Testis (tissue), 3 donors: ENCODE results near the gene MET. TPM values are rescaled to one million over a fixed set of nuclear protein-coding genes. Genes with fewer than 3 reads are reported as not detected.
A peak's percentile ranks its signal among the peaks of the same experiment; 100 is the strongest.

Experiments used
- DNase-seq: peaks from one replicate; pipeline ENCODE4 v3.0.0-alpha.2; 2019
- H3K27ac ChIP-seq, 2 donors: fragments of 200-600 bp; sonication (generic); one replicate each; pipeline ENCODE4 v1.5.1; 2019
- H3K27me3 ChIP-seq: fragments of 200-600 bp; sonication (generic); one replicate; pipeline ENCODE4 v1.5.1; 2019
- H3K36me3 ChIP-seq: fragments of 200-600 bp; sonication (generic); one replicate; pipeline ENCODE4 v1.5.1; 2017; ENCODE audit warnings: low read depth; ENCODE audit errors: missing control alignments
- H3K4me1 ChIP-seq: fragments of 200-600 bp; sonication (generic); one replicate; pipeline ENCODE4 v1.5.1; 2019
- H3K4me3 ChIP-seq, 2 donors: fragments of 200-600 bp; sonication (generic); one replicate each; pipeline ENCODE4 v1.5.1; 2017 to 2019
- H3K9me3 ChIP-seq: fragments of 200-600 bp; sonication (generic); one replicate; pipeline ENCODE4 v1.5.1; 2017
- POLR2A ChIP-seq: fragments of 450-650 bp; IDR thresholded peaks from one replicate; pipeline ENCODE4 v1.6.1; 2017; ENCODE audit warnings: antibody characterized with exemption, mild to moderate bottlenecking, moderate library complexity
- WGBS, 2 donors: methylation state at CpG; one replicate each; pipeline ENCODE4 v1.1.5; 2018; 5-methylcytosine and 5-hydroxymethylcytosine counted together
- intact Hi-C: fragments of 100-400 bp; cut with DNase I; formaldehyde crosslinking; loops from one replicate; pipeline ENCODE4 v1.15.1; 2023; ENCODE audit warnings: low total_unique reads
- polyA plus RNA-seq: library from polyadenylated mRNA; stranded (reverse); fragments of 350-450 nt; fragmentation: Illumina TruSeq; extraction: RNeasy Lipid Tissue Mini Kit (QIAGEN cat#74804); gene quantifications from one replicate; pipeline ENCODE4 v1.2.3, GENCODE V29; 2014; ENCODE audit warnings: low read depth, low replicate concordance; ENCODE audit not compliant: insufficient read depth
- total RNA-seq, 2 donors: library from RNA; depleted of rRNA; stranded (reverse); fragments of >200 nt; gene quantifications; one replicate each; pipeline ENCODE4 v1.2.3, GENCODE V29; 2016
- TF ChIP-seq, protein P1 (sequence below), 3 experiments: fragments of 450-650 bp in 2 of 3; fragments of 200-600 bp in 1 of 3; sonication (generic) in 1 of 3; IDR thresholded peaks; one replicate each; pipeline ENCODE4 v1.5.1; 2016 to 2019; ENCODE audit warnings: antibody characterized with exemption in 3 of 3, mild to moderate bottlenecking in 2 of 3, moderate library complexity in 1 of 3

MET gene
- total and polyA plus RNA-seq, 3 donors from 2014 or later: 2.0 to 3.9 (median 3.2) TPM

DNA sequence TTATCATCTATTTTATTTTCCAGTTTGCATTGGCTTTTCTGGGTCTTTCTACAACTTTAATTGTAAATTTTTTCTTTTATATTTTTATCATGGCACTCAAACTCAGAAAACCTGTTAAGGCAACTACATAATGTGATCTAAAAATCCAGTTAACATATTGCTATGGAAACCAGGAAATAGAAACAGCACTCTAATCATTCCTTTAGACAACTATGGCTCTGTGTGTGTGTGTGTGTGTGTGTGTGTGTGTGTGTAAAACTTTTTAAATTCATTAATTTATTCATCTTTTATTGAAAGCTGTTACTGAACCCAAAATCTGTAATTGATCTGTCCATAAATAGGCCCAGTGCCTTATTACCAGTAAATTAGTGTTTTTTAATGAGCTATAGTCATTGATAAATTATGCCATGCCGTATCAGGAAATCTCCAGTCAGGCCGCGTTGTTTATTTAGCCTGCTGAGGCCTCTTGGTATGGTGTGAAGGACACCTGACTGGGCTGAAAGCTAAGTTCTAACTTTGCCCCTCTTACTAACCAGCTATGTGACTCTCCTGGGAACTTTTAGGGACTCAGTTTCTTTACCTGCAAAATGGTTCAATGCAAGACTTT, 1.5 kb upstream of the MET start:
- no peak overlapping the region for H3K27ac ChIP-seq
- intact Hi-C loops: no loop called here
- no peaks in the 10 kb centered on the region for H3K36me3 ChIP-seq
- no peaks in the 10 kb centered on the region for H3K9me3 ChIP-seq
- TF ChIP-seq POLR2A: no peak
- TF ChIP-seq, protein P1, sequence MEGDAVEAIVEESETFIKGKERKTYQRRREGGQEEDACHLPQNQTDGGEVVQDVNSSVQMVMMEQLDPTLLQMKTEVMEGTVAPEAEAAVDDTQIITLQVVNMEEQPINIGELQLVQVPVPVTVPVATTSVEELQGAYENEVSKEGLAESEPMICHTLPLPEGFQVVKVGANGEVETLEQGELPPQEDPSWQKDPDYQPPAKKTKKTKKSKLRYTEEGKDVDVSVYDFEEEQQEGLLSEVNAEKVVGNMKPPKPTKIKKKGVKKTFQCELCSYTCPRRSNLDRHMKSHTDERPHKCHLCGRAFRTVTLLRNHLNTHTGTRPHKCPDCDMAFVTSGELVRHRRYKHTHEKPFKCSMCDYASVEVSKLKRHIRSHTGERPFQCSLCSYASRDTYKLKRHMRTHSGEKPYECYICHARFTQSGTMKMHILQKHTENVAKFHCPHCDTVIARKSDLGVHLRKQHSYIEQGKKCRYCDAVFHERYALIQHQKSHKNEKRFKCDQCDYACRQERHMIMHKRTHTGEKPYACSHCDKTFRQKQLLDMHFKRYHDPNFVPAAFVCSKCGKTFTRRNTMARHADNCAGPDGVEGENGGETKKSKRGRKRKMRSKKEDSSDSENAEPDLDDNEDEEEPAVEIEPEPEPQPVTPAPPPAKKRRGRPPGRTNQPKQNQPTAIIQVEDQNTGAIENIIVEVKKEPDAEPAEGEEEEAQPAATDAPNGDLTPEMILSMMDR (IDR thresholded peaks at IDR 0.05): no peak
- DNase-seq: no peak
- WGBS, 2 donors: 65 to 67% methylated on average over 3 of the region's 3 CpGs
- no peak overlapping the region for H3K4me3 ChIP-seq
- H3K27me3 ChIP-seq: no peaks in the 10 kb centered on the region
- H3K4me1 ChIP-seq: peaks cover 11% of the 10 kb centered on the region

DNA sequence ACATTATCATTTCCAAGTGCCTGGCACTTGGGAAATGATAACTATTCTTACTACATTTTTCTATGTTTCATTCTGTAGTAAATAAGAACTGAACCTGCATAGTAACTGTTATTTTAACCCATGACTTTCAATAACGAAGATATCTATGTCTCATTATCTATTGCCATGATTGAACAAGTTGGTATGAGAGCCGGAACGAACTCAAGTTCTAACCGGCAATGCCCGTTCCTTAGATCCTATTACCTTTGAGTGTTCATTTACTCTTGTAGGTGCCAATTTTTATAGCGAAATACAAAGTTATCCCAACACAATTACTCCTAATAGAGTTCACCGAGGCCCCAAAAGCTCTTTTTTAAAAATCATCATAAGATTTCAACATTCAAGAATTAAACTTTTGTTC, 885 bp upstream of the MET start:
- intact Hi-C loops: no loop called here
- no peak for TF ChIP-seq POLR2A
- TF ChIP-seq, protein P1 (IDR thresholded peaks at IDR 0.05): no peak

DNA sequence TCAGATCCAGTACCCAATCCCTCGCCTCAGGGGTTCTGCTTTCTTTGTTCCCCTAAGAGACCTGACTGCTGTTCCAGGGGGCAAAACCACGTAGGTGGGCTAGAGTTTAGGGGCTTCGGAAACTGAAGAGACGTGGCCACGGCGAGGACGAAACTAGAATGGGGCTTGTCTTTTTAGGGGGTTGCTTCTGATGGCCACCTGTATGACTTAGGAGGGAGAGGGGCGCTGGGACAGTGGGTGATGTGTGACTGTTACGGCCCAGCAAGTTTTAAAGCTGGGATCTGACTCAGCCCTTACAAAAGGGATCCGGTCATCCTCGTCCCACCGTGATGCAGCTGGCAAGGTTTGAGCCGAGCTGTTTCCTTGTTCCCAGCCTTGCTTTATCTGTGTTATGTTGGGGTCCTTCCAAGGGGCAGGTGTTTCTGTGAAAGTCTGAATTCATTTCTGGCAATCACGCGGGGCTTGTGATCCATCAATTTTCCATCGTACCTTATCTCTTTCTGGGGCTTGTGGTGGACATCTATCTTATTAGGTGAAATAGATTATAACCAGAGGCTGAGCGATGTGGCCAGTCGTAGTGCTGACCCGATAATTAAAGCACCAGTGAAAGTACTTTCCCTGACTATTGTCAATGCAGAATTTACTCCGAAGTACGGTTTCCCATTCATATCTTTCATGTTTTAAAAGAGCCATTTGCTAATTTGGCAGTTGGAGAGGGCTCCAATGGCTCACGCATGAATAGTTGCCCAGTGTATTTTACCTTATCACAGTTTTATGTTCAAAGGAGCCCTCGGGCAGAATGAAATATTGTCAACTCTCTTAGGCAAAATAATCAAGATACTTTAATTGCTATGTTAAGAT, 830 bp downstream of the MET start:
- H3K36me3 ChIP-seq: no peaks in the 10 kb centered on the region
- peak overlapping the region; percentile 54 to 61 for H3K4me3 ChIP-seq
- no peaks in the 10 kb centered on the region for H3K27me3 ChIP-seq
- intact Hi-C loops: no loop called here
- no peaks in the 10 kb centered on the region for H3K9me3 ChIP-seq
- DNase-seq: peak; percentile 13
- 7 to 10% methylated on average over 22 of the region's 23 CpGs for WGBS, 2 donors
- no peak overlapping the region for H3K27ac ChIP-seq
- no peak for TF ChIP-seq POLR2A
- TF ChIP-seq, protein P1 (IDR thresholded peaks at IDR 0.05): no peak
- H3K4me1 ChIP-seq: peaks cover 11% of the 10 kb centered on the region

More for the DNA sequence above, 885 bp upstream of the MET start:
- no peaks in the 10 kb centered on the region for H3K36me3 ChIP-seq
- DNase-seq: no peak
- no peaks in the 10 kb centered on the region for H3K9me3 ChIP-seq
- no peak overlapping the region for H3K27ac ChIP-seq
- H3K4me1 ChIP-seq: peaks cover 11% of the 10 kb centered on the region
- H3K27me3 ChIP-seq: no peaks in the 10 kb centered on the region
- peak overlapping the region; percentile 54 to 61 for H3K4me3 ChIP-seq
- WGBS, 2 donors: 63 to 66% methylated on average over 7 of the region's 7 CpGs

DNA sequence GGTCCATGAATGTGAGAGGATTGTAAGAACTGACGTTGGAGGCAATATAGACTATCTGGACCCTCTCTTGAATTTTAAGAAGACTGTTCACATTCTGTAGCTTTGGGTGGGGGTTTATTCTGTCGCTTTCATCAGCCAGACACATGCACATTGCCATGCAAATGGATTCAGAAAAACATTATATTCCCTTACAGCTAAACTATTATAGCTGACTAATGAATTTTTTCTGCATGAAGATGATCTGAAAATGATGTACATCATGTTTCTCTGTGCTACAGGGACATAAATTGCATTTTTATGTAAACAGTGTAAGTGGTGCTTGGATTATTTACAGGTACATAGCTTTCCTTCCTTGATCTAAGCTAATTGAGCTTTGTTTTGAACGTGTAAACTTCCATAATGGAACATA, 1.5 kb downstream of the MET start:
- Histone ChIP-seq H3K27ac (no peak overlapping the region), H3K9me3 (no peaks in the 10 kb centered on the region), H3K4me3 (no peak overlapping the region), H3K36me3 (no peaks in the 10 kb centered on the region), H3K27me3 (no peaks in the 10 kb centered on the region), H3K4me1 (peaks cover 11% of the 10 kb centered on the region)
- no peak for DNase-seq
- intact Hi-C loops: no loop called here
- no peak for TF ChIP-seq POLR2A
- 47 to 55% methylated on average over 3 of the region's 3 CpGs for WGBS, 2 donors

DNA sequence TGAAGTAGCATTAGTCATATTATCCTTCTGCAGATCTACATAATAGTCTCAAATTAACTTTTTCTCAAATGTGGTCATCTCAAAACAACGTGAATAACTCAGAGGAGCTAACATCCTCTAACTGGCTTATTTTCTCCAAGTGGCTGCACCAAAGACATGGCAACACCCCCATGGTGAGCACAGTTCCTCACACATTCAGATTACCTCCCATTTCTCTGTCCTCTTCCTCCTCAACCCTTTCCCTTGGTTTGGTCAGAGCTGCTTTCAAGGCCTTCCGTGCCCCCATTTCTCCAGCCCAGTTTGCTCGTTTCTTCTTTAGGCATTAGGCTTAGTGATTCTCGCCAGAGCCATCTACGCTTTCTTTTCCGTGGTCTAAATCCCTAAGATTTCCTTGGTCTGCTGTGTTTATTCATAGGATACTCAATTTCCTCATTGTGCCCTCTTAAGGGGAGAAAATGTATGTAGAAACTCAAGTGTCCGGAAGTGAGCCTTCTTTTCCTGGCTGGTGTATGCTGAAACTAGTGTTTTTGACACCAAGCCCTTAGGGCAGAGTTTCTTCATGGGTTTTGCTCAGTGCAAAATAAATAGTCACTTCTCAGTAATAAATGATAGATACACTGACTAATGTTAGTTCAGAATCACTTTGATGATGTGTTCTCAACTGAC, 2.6 kb downstream of the MET start:
- WGBS, 2 donors: 89 to 94% methylated on average over 7 of the region's 7 CpGs
- DNase-seq: no peak
- no peaks in the 10 kb centered on the region for H3K27me3 ChIP-seq
- intact Hi-C loops: no loop called here
- H3K4me3 ChIP-seq: no peak overlapping the region
- H3K4me1 ChIP-seq: peaks cover 11% of the 10 kb centered on the region
- H3K9me3 ChIP-seq: no peaks in the 10 kb centered on the region
- no peak for TF ChIP-seq POLR2A
- TF ChIP-seq, protein P1 (IDR thresholded peaks at IDR 0.05): no peak
- no peak overlapping the region for H3K27ac ChIP-seq
- no peaks in the 10 kb centered on the region for H3K36me3 ChIP-seq
